NCI-H2107 treated with DMSO at 0.1 percent for 48 hours (cell line): Measurements from ENCODE around the gene GCLC.

Experiments used
- DNase-seq: peaks from one replicate; lab custom pipeline; 2025; ENCODE audit not compliant: unreplicated experiment; lab: John Stamatoyannopoulos, UW

The GCLC gene

DNA sequence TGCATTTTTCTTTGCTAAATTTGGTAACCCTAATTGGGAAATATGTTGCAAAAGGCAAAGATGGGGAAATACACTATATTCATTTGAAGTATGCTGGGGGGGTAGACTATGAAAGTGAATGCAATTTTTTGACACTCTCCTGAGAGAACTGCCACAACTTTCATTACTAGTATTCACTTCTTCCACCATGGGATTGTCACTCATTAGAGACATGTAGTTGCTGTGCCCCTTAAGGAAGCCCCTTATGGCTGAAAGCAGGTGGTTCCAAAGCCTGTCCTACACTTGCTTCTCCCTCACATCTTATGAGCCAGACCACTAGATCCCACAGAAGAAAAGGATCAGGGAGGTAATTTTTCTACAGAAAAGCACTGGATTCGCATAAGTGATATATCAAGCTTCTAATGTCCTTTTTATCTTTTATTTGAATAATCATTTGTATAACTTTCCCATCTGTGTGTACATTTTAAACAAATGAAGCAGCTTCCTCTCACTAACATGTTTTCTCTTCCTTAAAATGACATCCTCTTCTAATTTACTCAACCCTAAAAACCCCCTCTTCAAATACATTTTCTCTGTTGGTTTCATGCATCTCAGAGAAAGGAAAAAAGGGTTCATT lies 83.8 kb downstream of the GCLC start:
- DNase-seq = no peak

DNA sequence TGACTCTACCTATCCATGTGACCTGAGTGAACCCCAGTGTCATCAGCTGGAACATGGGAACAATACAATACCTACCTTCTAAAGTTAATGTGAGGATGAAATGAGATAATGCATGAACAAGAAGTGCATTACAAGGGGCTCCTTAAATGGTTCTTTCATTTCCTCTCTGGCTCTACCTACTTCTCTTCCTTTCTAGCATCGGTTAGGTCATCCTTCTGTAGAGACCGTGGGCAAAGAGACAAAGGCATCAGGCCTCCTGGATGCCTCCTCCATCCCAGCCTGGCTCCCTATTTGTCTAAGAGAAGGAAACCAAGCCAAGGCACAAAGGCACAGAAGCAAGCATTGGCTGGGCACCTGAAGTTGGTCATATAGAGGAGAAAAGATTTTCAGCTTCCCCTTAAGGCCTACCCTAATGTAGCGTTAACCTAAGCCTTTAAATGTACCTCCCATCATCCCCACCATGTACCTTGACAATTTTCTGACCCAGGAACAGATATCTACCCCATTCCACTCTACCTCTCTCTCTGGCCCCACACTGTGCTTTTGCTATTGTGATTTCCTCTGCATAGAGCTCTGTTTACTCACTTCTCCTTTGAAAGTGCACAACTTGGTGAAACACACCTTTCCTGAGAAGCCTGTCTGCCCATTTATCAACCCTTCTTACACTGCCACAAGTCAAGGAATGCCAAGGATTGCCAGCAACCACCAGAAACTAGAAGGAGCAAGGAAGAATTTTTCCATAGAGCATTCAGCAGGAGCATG lies 86.6 kb downstream of the GCLC start:
- no peak for DNase-seq

DNA sequence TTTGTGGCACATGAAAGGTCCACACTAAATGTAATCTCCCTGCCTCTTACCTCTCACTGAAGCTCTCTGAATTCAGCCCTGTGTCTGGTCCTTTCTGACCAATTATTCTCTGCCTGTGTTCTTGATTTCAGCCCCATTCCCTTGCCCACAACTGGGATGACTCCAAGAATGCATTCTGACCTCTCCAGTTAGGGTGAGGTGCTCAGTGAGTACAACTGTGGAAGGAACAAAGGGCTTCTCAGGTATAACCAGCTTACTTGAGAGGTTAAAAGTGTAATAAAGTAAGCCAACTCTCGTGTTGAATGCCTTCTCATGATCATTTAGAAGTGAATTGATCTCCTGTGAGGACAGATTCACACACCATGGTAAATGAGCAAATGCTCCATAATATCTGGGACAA lies 88.1 kb downstream of the GCLC start:
- DNase-seq = no peak

DNA sequence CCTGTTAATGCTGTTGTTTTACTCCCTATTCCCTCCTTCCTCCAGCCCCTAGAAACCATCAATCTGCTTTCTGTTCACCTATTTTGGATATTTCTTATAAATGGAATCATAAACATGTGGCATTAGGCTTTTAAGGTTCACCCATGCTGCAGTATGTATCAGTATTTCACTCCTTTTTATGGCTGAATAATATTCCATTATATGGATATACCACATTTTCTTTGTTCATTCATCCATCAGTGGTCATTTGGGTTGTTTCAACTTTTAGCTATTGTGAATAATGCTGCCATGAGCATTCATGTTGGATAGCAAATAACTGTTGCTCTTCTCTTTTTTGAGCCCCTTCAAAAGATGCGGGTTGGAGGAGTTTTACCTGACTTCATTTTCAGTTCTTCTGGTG lies 89.2 kb downstream of the GCLC start:
- DNase-seq = no peak

DNA sequence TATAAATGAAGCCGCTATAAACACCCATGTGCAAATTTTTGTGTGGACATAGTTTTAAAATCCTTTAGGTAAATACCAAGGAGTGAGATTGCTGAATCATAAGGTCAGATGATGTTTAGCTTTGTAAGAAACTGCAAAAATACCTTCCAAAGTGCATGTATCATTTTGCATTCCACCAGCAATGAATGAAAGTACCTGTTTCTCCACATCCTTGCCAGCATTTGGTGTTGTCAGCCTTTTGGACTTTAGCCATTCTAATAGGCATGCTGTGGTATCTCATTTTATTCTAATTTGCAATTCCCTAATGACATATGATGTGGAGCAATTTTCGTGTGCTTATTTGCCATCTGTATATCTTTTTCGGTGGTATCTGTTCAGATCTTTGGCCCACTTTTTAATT lies 93.7 kb downstream of the GCLC start:
- no peak for DNase-seq

DNA sequence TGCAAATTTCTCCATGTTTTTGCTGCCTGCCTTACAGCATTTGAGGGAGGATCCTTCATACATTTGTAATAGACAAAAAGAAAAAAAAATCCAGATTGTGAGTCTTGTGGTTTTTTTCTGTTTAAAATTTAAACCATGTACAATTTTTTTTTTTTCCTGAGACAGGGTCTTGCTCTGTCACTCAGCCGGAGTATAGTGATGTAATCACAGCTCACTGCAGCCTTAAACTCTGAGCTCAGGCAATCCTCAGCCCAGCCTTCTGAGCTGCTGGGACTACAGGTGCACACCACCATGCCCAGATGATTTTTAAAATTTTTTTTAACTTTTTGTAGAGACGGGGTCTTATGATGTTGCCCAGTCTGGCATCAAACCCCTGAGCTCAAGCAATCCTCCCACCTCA lies 97.0 kb downstream of the GCLC start:
- no peak for DNase-seq
